ENCODE measurements around the gene TECR. TPM values are rescaled to one million over a fixed set of nuclear protein-coding genes. Genes with fewer than 3 reads are reported as not detected.
"Not testable (repeated sequence)": the region's sequence is repeated elsewhere in the genome, so short reads cannot be mapped to it uniquely, and the experiment has no call there.

Gene TECR
- total and polyA plus RNA-seq, 2 of the 13 experiments (the other 11 are each of a cell fraction or from before 2014, with no cell fraction given), result 54.9 to 121 TPM

GRCh38 chr19:14551134-14552005, 22.0 kb downstream of the TECR start (continued):
- TF ChIP-seq ASH2L (IDR thresholded peaks at IDR 0.05; ENCODE audit: insufficient read length, low read depth, low read length), result peak; percentile 24
- 0 out of 2 replicates have a peak, but pooled peaks have one; percentile 32 for TF ChIP-seq ZMYM2 (CRISPR knock-in tag; IDR thresholded peaks at IDR 0.05)
- TF ChIP-seq MAX (IDR thresholded peaks at IDR 0.05), result peak; percentile 82
- not testable (repeated sequence) for TF ChIP-seq LCORL (IDR thresholded peaks at IDR 0.05)
- peak; percentile 74; the same call in 1 of the 2 replicates for TF ChIP-seq LCORL (CRISPR knock-in tag; IDR thresholded peaks at IDR 0.05)
- peak; percentile 63 for TF ChIP-seq RARA (CRISPR knock-in tag; IDR thresholded peaks at IDR 0.05)
- peak; percentile 51; the same call in 1 of the 2 replicates for TF ChIP-seq ZSCAN21 (CRISPR knock-in tag; IDR thresholded peaks at IDR 0.05; ENCODE audit: borderline replicate concordance)
- TF ChIP-seq TARDBP (CRISPR knock-in tag; IDR thresholded peaks at IDR 0.05), result peak; percentile 53; the same call in 1 of the 2 replicates
- peak; percentile 71; the same call in 1 of the 2 replicates for TF ChIP-seq ELF3 (CRISPR knock-in tag; IDR thresholded peaks at IDR 0.05)
- TF ChIP-seq ZSCAN25 (CRISPR knock-in tag; IDR thresholded peaks at IDR 0.05), result peak; percentile 91
- peak; percentile 78 for TF ChIP-seq ZNF687 (CRISPR knock-in tag; IDR thresholded peaks at IDR 0.05)
- peak; percentile 94; the same call in 1 of the 2 replicates for TF ChIP-seq TFAP4 (IDR thresholded peaks at IDR 0.05; ENCODE audit: borderline replicate concordance, low read depth)
- peak; percentile 70 for TF ChIP-seq ZNF512 (CRISPR knock-in tag; IDR thresholded peaks at IDR 0.05)
- 0 out of 4 replicates have a peak, but pooled peaks of 1 of the 2 experiments have one; percentile 11 for TF ChIP-seq MAFK (conservative IDR thresholded peaks at IDR 0.05 in 1 of 2, IDR thresholded peaks at IDR 0.05 in 1 of 2; ENCODE audit: low read length in 2 of 2)
- TF ChIP-seq FOXC1 (CRISPR knock-in tag; IDR thresholded peaks at IDR 0.05; ENCODE audit: borderline replicate concordance), result peak; percentile 31; the same call in 1 of the 2 replicates
- TF ChIP-seq CTCF (CRISPR knock-in tag; IDR thresholded peaks at IDR 0.05), result peak; percentile 88
- TF ChIP-seq ZNF580 (CRISPR knock-in tag; IDR thresholded peaks at IDR 0.05; ENCODE audit: borderline replicate concordance, low read depth), result peak; percentile 50; the same call in 1 of the 2 replicates
- TF ChIP-seq CEBPB (IDR thresholded peaks at IDR 0.05; ENCODE audit: borderline replicate concordance, low read depth, low read length), result peak; percentile 51; the same call in 1 of the 2 replicates
- peak; percentile 47 for TF ChIP-seq HNRNPK (IDR thresholded peaks at IDR 0.05; ENCODE audit: low read depth, low read length, poor library complexity, severe bottlenecking)
